ENCODE data around the gene ATP11A. TPM values are rescaled to one million over a fixed set of nuclear protein-coding genes. Genes with fewer than 3 reads are reported as not detected.

Gene ATP11A
- total RNA-seq, 2 donors from 2014 or later = 15.8 to 19.6 TPM

- H3K36me3 ChIP-seq = no peaks in the 10 kb centered on the region
- TF ChIP-seq CTCF (IDR thresholded peaks at IDR 0.05) = no peak
- H3K9ac ChIP-seq (ENCODE audit: low read depth in 2 of 2, low read length in 2 of 2) = no peak overlapping the region
- no peaks in the 10 kb centered on the region for H3K9me3 ChIP-seq
- H3K27ac ChIP-seq = no peak overlapping the region
- intact Hi-C loops (cut with DNase I) = no loop called here
- no peak overlapping the region for H3K4me3 ChIP-seq
- no peaks in the 10 kb centered on the region for H3K27me3 ChIP-seq
- no peaks in the 10 kb centered on the region for H3K4me1 ChIP-seq
- DNase-seq = no peak
Measured at GRCh38 chr13:112825071-112825470, 135.2 kb downstream of the ATP11A start.

DNA sequence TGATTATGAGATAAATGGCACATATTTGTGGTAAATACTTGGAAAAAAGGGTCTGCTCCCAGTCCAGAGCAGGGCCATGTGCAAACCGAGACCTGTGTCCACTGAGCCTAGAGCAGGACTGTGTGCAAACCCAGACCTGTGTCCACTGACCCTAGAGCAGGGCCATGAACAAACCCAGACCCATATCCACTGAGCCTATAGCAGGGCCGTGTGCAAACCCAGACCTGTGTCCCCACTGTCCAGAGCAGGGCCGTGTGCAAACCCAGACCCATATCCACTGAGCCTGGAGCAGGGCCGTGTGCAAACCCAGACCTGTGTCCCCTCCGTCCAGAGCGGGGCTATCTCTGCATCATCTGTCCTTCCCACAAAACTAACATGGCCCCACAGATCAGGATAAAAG is 136.0 kb downstream of the ATP11A start:
- no peak for TF ChIP-seq CTCF (IDR thresholded peaks at IDR 0.05)
- Histone ChIP-seq H3K4me1 (no peaks in the 10 kb centered on the region), H3K9ac (ENCODE audit: low read depth in 2 of 2, low read length in 2 of 2) (no peak overlapping the region), H3K36me3 (no peaks in the 10 kb centered on the region), H3K27me3 (no peaks in the 10 kb centered on the region), H3K27ac (no peak overlapping the region), H3K4me3 (no peak overlapping the region), H3K9me3 (no peaks in the 10 kb centered on the region)
- intact Hi-C loops (cut with DNase I) = no loop called here
- DNase-seq = no peak

GRCh38 chr13:112826565-112826964 is 136.7 kb downstream of the ATP11A start:
- Histone ChIP-seq H3K4me3 (no peak overlapping the region), H3K36me3 (no peaks in the 10 kb centered on the region), H3K27me3 (no peaks in the 10 kb centered on the region), H3K27ac (no peak overlapping the region), H3K9ac (ENCODE audit: low read depth in 2 of 2, low read length in 2 of 2) (no peak overlapping the region), H3K9me3 (no peaks in the 10 kb centered on the region), H3K4me1 (no peaks in the 10 kb centered on the region)
- intact Hi-C loops (cut with DNase I) = no loop called here
- TF ChIP-seq CTCF (IDR thresholded peaks at IDR 0.05) = no peak
- no peak for DNase-seq

DNA sequence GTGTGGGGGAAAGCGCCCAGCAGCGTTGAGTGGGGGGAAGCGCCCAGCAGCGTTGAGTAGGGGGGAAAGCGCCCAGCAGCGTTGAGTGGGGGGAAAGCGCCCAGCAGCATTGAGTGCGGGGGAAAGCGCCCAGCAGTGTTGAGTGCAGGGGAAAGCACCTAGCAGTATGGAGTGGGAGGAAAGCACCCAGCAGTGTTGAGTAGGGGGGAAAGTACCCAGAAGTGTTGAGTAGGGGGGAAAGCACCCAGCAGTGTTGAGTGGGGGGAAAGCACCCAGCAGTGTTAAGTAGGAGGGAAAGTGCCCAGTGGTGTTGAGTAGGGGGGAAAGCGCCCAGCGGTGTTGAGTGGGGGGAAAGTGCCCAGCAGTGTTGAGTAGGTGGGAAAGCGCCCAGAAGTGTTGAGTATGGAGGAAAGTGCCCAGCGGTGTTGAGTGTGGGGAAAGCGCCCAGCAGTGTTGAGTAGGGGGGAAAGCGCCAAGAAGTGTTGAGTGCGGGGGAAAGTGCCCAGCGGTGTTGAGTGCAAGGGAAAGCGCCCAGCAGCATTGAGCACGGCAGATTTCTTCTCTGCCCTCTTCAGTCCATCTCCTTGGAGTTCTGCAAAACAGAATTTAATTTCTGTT is 138.4 kb downstream of the ATP11A start:
- intact Hi-C loops (cut with DNase I) = no loop called here
- H3K9me3 ChIP-seq = no peaks in the 10 kb centered on the region
- H3K36me3 ChIP-seq = no peaks in the 10 kb centered on the region
- TF ChIP-seq CTCF (IDR thresholded peaks at IDR 0.05) = no peak
- no peaks in the 10 kb centered on the region for H3K27me3 ChIP-seq
- H3K9ac ChIP-seq (ENCODE audit: low read depth in 2 of 2, low read length in 2 of 2) = no peak overlapping the region
- H3K4me1 ChIP-seq = no peaks in the 10 kb centered on the region
- no peak for DNase-seq
- no peak overlapping the region for H3K4me3 ChIP-seq
- H3K27ac ChIP-seq = no peak overlapping the region

GRCh38 chr13:112828756-112829155 is 138.9 kb downstream of the ATP11A start:
- Histone ChIP-seq H3K27me3 (no peaks in the 10 kb centered on the region), H3K4me1 (no peaks in the 10 kb centered on the region), H3K4me3 (no peak overlapping the region), H3K9me3 (no peaks in the 10 kb centered on the region), H3K36me3 (no peaks in the 10 kb centered on the region), H3K9ac (ENCODE audit: low read depth in 2 of 2, low read length in 2 of 2) (no peak overlapping the region), H3K27ac (no peak overlapping the region)
- no peak for DNase-seq
- TF ChIP-seq CTCF (IDR thresholded peaks at IDR 0.05) = no peak
- intact Hi-C loops (cut with DNase I) = no loop called here

Data from colonic mucosa (tissue), 4 donors.